Gastrocnemius medialis (tissue), 4 donors: Measurements from ENCODE around the gene HERC2. TPM values are rescaled to one million over a fixed set of nuclear protein-coding genes. Genes with fewer than 3 reads are reported as not detected.

Experiments used
- ATAC-seq, 2 donors: fragments of 150-250 bp; one replicate each; pipeline ENCODE4 v1.9.1; 2016
- DNase-seq, 2 donors: peaks; one replicate each; pipeline ENCODE4 v3.0.0-alpha.2; 2019
- H3K27ac ChIP-seq, 4 donors: fragments of 200-600 bp; sonication (generic); 1 replicate in 1 of 4; 2 replicates in 3 of 4; pipeline ENCODE4 v1.5.1; 2016 to 2018; ENCODE audit warnings: mild to moderate bottlenecking in 2 of 4, moderate library complexity in 1 of 4
- H3K27me3 ChIP-seq, 3 donors: fragments of 200-600 bp; sonication (generic) in 2 of 3; 1 replicate in 1 of 3; 2 replicates in 2 of 3; pipeline versions ENCODE4 v1.5.1 to v1.6.0; 2016 to 2019; ENCODE audit warnings: mild to moderate bottlenecking in 1 of 3, moderate library complexity in 1 of 3
- H3K36me3 ChIP-seq, 2 donors: fragments of 200-600 bp; sonication (generic) in 1 of 2; one replicate each; pipeline ENCODE4 v1.5.1; 2017 to 2018
- H3K4me1 ChIP-seq, 2 donors: fragments of 200-600 bp; sonication (generic) in 1 of 2; one replicate each; pipeline ENCODE4 v1.5.1; 2016 to 2017; ENCODE audit warnings: mild to moderate bottlenecking in 2 of 2
- H3K4me3 ChIP-seq, 4 donors: fragments of 200-600 bp; sonication (generic) in 3 of 4; 1 replicate in 1 of 4; 2 replicates in 3 of 4; pipeline ENCODE4 v1.5.1; 2016 to 2019; ENCODE audit warnings: mild to moderate bottlenecking in 2 of 4
- H3K9me3 ChIP-seq, 3 donors: fragments of 200-600 bp; sonication (generic) in 2 of 3; 1 replicate in 1 of 3; 2 replicates in 2 of 3; pipeline ENCODE4 v1.5.1; 2016 to 2019
- CTCF ChIP-seq, 5 experiments: fragments of 450-650 bp in 3 of 5; fragments of 200-600 bp in 2 of 5; sonication (generic) in 2 of 5; IDR thresholded peaks in 4 of 5; conservative IDR thresholded peaks in 1 of 5; 1 replicate in 4 of 5; 2 replicates in 1 of 5; pipeline ENCODE4 v1.5.1; 2016 to 2019; ENCODE audit warnings: antibody characterized with exemption in 5 of 5, mild to moderate bottlenecking in 3 of 5, moderate library complexity in 3 of 5
- POLR2A ChIP-seq, 2 donors: fragments of 450-650 bp; IDR thresholded peaks; one replicate each; pipeline ENCODE4 v1.6.1; 2017; ENCODE audit warnings: antibody characterized with exemption in 2 of 2, mild to moderate bottlenecking in 2 of 2, moderate library complexity in 2 of 2
- in situ Hi-C, 4 donors: fragments of 200-750 bp; cut with MboI; loops; one replicate each; pipeline versions ENCODE4 v1.15.0 to v1.8.0; 2017; ENCODE audit warnings: low sequenced_read_pairs in 4 of 4
- intact Hi-C: fragments of 100-400 bp; cut with DNase I; formaldehyde crosslinking; loops from one replicate; pipeline ENCODE4 v1.15.1; 2023; ENCODE audit warnings: low total_unique reads
- total RNA-seq, 4 donors: library from RNA; depleted of rRNA; stranded (reverse); fragments of >200 nt; gene quantifications; one replicate each; pipeline versions ENCODE4 v1.1.0 to v1.2.3, GENCODE V29; 2016

The HERC2 gene
- total RNA-seq, 4 donors from 2014 or later: 46.8 to 92.7 (median 62.2) TPM

GRCh38 chr15:28118083-28118482 is 203.9 kb downstream of the HERC2 start:
- H3K4me3 ChIP-seq: no peak overlapping the region
- no peaks in the 10 kb centered on the region for H3K9me3 ChIP-seq
- no peak overlapping the region for H3K27ac ChIP-seq
- intact Hi-C loops (no loop called here), in situ Hi-C loops (no loop called here)
- no peaks in the 10 kb centered on the region for H3K4me1 ChIP-seq
- DNase-seq (no peak), ATAC-seq (peak in 1 of 2 donors; percentile 25)
- peaks cover 4 to 73% of the 10 kb centered on the region in 2 donors for H3K36me3 ChIP-seq
- no peaks in the 10 kb centered on the region for H3K27me3 ChIP-seq
- TF ChIP-seq CTCF (IDR thresholded peaks at IDR 0.05 in 4 of 5, conservative IDR thresholded peaks at IDR 0.05 in 1 of 5) (no peak), POLR2A (IDR thresholded peaks at IDR 0.05) (no peak)

GRCh38 chr15:28117432-28117990 is 204.5 kb downstream of the HERC2 start:
- Histone ChIP-seq H3K4me3 (no peak overlapping the region), H3K27me3 (no peaks in the 10 kb centered on the region), H3K4me1 (no peaks in the 10 kb centered on the region), H3K27ac (no peak overlapping the region), H3K36me3 (peaks cover 4 to 74% of the 10 kb centered on the region in 2 donors), H3K9me3 (no peaks in the 10 kb centered on the region)
- no peak for TF ChIP-seq CTCF (IDR thresholded peaks at IDR 0.05 in 4 of 5, conservative IDR thresholded peaks at IDR 0.05 in 1 of 5)
- no peak for TF ChIP-seq POLR2A (IDR thresholded peaks at IDR 0.05)
- ATAC-seq (no peak), DNase-seq (no peak)
- intact Hi-C loops (no loop called here), in situ Hi-C loops (no loop called here)

GRCh38 chr15:28116521-28117431 is 205.2 kb downstream of the HERC2 start:
- Histone ChIP-seq H3K4me1 (no peaks in the 10 kb centered on the region), H3K27ac (no peak overlapping the region), H3K36me3 (peaks cover 4 to 79% of the 10 kb centered on the region in 2 donors), H3K27me3 (no peaks in the 10 kb centered on the region), H3K9me3 (no peaks in the 10 kb centered on the region), H3K4me3 (no peak overlapping the region)
- DNase-seq (no peak), ATAC-seq (no peak)
- in situ Hi-C loops: no loop called here
- intact Hi-C loops: no loop called here
- TF ChIP-seq POLR2A (IDR thresholded peaks at IDR 0.05) (no peak), CTCF (IDR thresholded peaks at IDR 0.05 in 4 of 5, conservative IDR thresholded peaks at IDR 0.05 in 1 of 5) (no peak)

GRCh38 chr15:28115871-28116270 is 206.1 kb downstream of the HERC2 start:
- Histone ChIP-seq H3K4me1 (no peaks in the 10 kb centered on the region), H3K4me3 (no peak overlapping the region), H3K36me3 (peaks cover 4 to 80% of the 10 kb centered on the region in 2 donors), H3K27me3 (no peaks in the 10 kb centered on the region), H3K9me3 (no peaks in the 10 kb centered on the region), H3K27ac (no peak overlapping the region)
- no peak for DNase-seq
- TF ChIP-seq POLR2A (IDR thresholded peaks at IDR 0.05) (no peak), CTCF (IDR thresholded peaks at IDR 0.05 in 4 of 5, conservative IDR thresholded peaks at IDR 0.05 in 1 of 5) (no peak)
- intact Hi-C loops: no loop called here
- ATAC-seq: no peak
- in situ Hi-C loops: no loop called here
